Neural cell (in vitro differentiated cells): ENCODE data around the gene TTC21B.

ENCODE experiments used
- RAD21 ChIP-seq: fragments of 450-650 bp; conservative IDR thresholded peaks from 2 replicates; pipeline ENCODE4 v1.6.1; 2014; ENCODE audit warnings: antibody characterized with exemption, mild to moderate bottlenecking, moderate library complexity
- TF ChIP-seq, protein P1 (sequence below): fragments of 450-650 bp; IDR thresholded peaks from 2 replicates; pipeline ENCODE4 v1.5.1; 2014; ENCODE audit warnings: antibody characterized with exemption, mild to moderate bottlenecking, moderate library complexity; ENCODE audit not compliant: poor library complexity, severe bottlenecking

DNA sequence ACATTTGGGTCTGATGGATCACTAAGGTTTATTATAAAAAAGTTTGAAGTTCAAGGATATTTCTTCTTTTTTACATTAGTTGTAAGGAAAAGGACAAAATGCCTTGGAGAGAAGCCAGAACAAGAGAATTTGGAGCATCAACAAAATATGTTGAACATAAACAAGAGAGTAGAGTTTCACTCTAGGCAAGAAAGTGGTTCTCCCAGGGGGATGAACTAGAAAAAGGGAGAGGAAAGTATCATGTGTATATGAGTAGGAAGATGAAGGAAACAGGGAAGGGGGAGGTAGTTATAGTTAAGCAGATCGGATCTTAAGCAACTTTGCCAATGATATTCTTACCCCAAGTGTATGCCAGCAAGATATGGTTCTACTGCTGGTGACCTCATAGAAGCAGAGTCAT is 95.7 kb downstream of the TTC21B start:
- TF ChIP-seq, protein P1, sequence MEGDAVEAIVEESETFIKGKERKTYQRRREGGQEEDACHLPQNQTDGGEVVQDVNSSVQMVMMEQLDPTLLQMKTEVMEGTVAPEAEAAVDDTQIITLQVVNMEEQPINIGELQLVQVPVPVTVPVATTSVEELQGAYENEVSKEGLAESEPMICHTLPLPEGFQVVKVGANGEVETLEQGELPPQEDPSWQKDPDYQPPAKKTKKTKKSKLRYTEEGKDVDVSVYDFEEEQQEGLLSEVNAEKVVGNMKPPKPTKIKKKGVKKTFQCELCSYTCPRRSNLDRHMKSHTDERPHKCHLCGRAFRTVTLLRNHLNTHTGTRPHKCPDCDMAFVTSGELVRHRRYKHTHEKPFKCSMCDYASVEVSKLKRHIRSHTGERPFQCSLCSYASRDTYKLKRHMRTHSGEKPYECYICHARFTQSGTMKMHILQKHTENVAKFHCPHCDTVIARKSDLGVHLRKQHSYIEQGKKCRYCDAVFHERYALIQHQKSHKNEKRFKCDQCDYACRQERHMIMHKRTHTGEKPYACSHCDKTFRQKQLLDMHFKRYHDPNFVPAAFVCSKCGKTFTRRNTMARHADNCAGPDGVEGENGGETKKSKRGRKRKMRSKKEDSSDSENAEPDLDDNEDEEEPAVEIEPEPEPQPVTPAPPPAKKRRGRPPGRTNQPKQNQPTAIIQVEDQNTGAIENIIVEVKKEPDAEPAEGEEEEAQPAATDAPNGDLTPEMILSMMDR, result no peak
- no peak for TF ChIP-seq RAD21
